Mesenchymal stem cell (in vitro differentiated cells and primary cell): ENCODE results near the gene HSPA1A.
A peak's percentile ranks its signal among the peaks of the same experiment; 100 is the strongest.
"Not testable (repeated sequence)": the region's sequence is repeated elsewhere in the genome, so short reads cannot be mapped to it uniquely, and the experiment has no call there.

Experiments used
- DNase-seq: peaks from one replicate; pipeline ENCODE4 v3.0.0-alpha.2; 2013
- H2AFZ ChIP-seq: one replicate; pipeline ENCODE4 v1.6.1; 2013; ENCODE audit warnings: low read depth, mild to moderate bottlenecking, control low read depth, inconsistent platforms, low read length, moderate library complexity
- H2AK5ac ChIP-seq: 2 replicates; pipeline ENCODE4 v1.6.1; 2013; ENCODE audit warnings: low read length, moderate library complexity, mild to moderate bottlenecking, inconsistent platforms; ENCODE audit not compliant: severe bottlenecking
- H2BK120ac ChIP-seq: one replicate; pipeline ENCODE4 v1.6.1; 2013; ENCODE audit warnings: low read depth, mild to moderate bottlenecking, inconsistent platforms, low read length, moderate library complexity
- H2BK12ac ChIP-seq, 2 experiments: one replicate each; pipeline ENCODE4 v1.6.1; 2013; ENCODE audit warnings: inconsistent platforms in 2 of 2, low read length in 2 of 2, mild to moderate bottlenecking in 2 of 2, moderate library complexity in 2 of 2, control low read depth in 1 of 2
- H2BK15ac ChIP-seq: one replicate; pipeline ENCODE4 v1.6.1; 2013; ENCODE audit warnings: mild to moderate bottlenecking, low read depth, inconsistent platforms; ENCODE audit not compliant: poor library complexity, severe bottlenecking
- H2BK5ac ChIP-seq: 2 replicates; pipeline ENCODE4 v1.6.1; 2013; ENCODE audit warnings: low read depth, mild to moderate bottlenecking, low read length, control low read depth, inconsistent platforms; ENCODE audit not compliant: poor library complexity, severe bottlenecking
- H3K14ac ChIP-seq, 2 experiments: one replicate each; pipeline ENCODE4 v1.6.1; 2013; ENCODE audit warnings: inconsistent platforms in 2 of 2, low read length in 2 of 2, control low read depth in 1 of 2, mild to moderate bottlenecking in 1 of 2, moderate library complexity in 1 of 2
- H3K18ac ChIP-seq, 2 experiments: one replicate each; pipeline ENCODE4 v1.6.1; 2013; ENCODE audit warnings: inconsistent platforms in 2 of 2, low read length in 2 of 2, control low read depth in 1 of 2, low read depth in 1 of 2, mild to moderate bottlenecking in 1 of 2
- H3K23ac ChIP-seq, 2 experiments: one replicate each; pipeline ENCODE4 v1.6.1; 2013; ENCODE audit warnings: inconsistent platforms in 2 of 2, low read length in 2 of 2, mild to moderate bottlenecking in 2 of 2, moderate library complexity in 2 of 2, control low read depth in 1 of 2
- H3K27ac ChIP-seq: 2 replicates; pipeline ENCODE4 v1.5.1; 2013; ENCODE audit warnings: mild to moderate bottlenecking, moderate library complexity, low read length, control low read depth, inconsistent platforms; ENCODE audit not compliant: poor library complexity, severe bottlenecking
- H3K27me3 ChIP-seq, 2 experiments: 2 replicates each; pipeline versions ENCODE4 v1.6.1 to v1.7.0; 2013; ENCODE audit warnings: low read length in 2 of 2, mild to moderate bottlenecking in 2 of 2, moderate library complexity in 2 of 2, control low read depth in 1 of 2, inconsistent platforms in 1 of 2; ENCODE audit not compliant: control insufficient read depth in 1 of 2, insufficient read depth in 1 of 2
- H3K36me3 ChIP-seq, 2 experiments: 2 replicates each; pipeline versions ENCODE4 v1.6.1 to v1.7.0; 2013; ENCODE audit warnings: low read length in 2 of 2, control low read depth in 1 of 2, inconsistent platforms in 1 of 2, low read depth in 1 of 2, mild to moderate bottlenecking in 1 of 2; ENCODE audit not compliant: insufficient read depth in 2 of 2, control insufficient read depth in 1 of 2
- H3K4ac ChIP-seq, 2 experiments: one replicate each; pipeline ENCODE4 v1.6.1; 2013; ENCODE audit warnings: inconsistent platforms in 2 of 2, low read length in 2 of 2, mild to moderate bottlenecking in 2 of 2, moderate library complexity in 2 of 2, control low read depth in 1 of 2, low read depth in 1 of 2
- H3K4me1 ChIP-seq: 2 replicates; pipeline ENCODE4 v1.6.1; 2013; ENCODE audit warnings: low read depth, low read length, control low read depth; ENCODE audit not compliant: control insufficient read depth, insufficient read depth
- H3K4me2 ChIP-seq: 2 replicates; pipeline ENCODE4 v1.6.1; 2013; ENCODE audit warnings: low read length, mild to moderate bottlenecking, inconsistent platforms; ENCODE audit not compliant: poor library complexity, severe bottlenecking
- H3K4me3 ChIP-seq, 2 experiments: 2 replicates each; pipeline versions ENCODE4 v1.5.1 to v1.7.0; 2013; ENCODE audit warnings: low read length in 2 of 2, mild to moderate bottlenecking in 2 of 2, control low read depth in 1 of 2, low read depth in 1 of 2; ENCODE audit not compliant: insufficient read depth in 1 of 2
- H3K79me1 ChIP-seq: replicated peaks from 2 replicates; pipeline ENCODE4 v1.6.1; 2013; ENCODE audit warnings: mild to moderate bottlenecking, control low read depth, low read length, inconsistent platforms; ENCODE audit not compliant: poor library complexity, severe bottlenecking
- H3K9ac ChIP-seq: 2 replicates; pipeline ENCODE4 v1.7.0; 2013; ENCODE audit warnings: mild to moderate bottlenecking, low read length, moderate library complexity
- H3K9me3 ChIP-seq: 2 replicates; pipeline ENCODE4 v1.7.0; 2013; ENCODE audit warnings: mild to moderate bottlenecking, low read length; ENCODE audit not compliant: control insufficient read depth
- H4K8ac ChIP-seq: one replicate; pipeline ENCODE4 v1.6.1; 2013; ENCODE audit warnings: inconsistent platforms, mild to moderate bottlenecking, low read length, moderate library complexity
- H4K91ac ChIP-seq: one replicate; pipeline ENCODE4 v1.6.1; 2013; ENCODE audit warnings: mild to moderate bottlenecking, low read length, inconsistent platforms
- WGBS: methylation state at CpG from one replicate; pipeline ENCODE4 v1.1.7; 2013; ENCODE audit warnings: mixed read lengths; 5-methylcytosine and 5-hydroxymethylcytosine counted together

The HSPA1A gene

DNA sequence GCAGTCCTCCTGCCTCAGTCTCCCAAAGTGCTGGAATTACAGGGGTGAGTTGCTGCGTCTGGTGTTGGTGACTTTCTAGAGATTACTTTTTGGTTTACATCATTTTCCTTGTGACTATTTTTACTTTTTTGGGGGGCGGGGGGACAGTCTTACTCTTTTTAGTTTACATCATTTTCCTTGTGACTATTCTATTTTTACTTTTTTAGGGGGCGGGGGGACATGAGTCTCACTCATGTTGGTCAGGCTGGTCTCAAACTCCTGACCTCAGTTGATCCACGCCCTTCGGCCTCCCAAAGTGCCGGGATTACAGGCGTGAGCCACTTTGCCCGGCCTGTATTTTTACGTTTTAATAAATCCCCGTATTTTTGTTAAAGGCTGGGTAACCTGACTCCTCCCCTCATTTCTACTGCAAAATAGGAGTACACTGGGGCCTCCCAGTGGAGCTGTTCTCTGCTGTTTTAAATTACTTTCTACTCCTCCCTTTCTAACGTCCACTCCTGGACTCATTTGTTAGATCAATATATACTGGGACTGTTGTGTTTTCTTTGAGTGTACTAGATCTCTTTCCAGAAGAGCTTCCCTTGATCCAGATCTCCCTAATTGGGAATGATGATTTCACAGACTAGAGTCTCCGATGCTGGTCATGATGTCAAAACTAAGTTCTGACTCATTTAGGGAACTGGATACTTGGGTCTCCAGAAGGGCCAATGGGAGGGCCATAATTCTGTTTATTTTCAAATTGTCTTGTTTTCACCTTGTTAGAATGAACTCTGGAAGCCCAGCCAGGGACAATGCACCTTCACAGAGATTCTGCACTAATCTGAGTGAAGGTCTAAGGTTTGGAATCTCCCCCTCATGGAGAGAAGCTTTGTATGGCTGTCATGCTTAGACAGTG, 21.4 kb downstream of the HSPA1A start:
- H3K4me3 ChIP-seq: peak overlapping the region; percentile 51 to 100

DNA sequence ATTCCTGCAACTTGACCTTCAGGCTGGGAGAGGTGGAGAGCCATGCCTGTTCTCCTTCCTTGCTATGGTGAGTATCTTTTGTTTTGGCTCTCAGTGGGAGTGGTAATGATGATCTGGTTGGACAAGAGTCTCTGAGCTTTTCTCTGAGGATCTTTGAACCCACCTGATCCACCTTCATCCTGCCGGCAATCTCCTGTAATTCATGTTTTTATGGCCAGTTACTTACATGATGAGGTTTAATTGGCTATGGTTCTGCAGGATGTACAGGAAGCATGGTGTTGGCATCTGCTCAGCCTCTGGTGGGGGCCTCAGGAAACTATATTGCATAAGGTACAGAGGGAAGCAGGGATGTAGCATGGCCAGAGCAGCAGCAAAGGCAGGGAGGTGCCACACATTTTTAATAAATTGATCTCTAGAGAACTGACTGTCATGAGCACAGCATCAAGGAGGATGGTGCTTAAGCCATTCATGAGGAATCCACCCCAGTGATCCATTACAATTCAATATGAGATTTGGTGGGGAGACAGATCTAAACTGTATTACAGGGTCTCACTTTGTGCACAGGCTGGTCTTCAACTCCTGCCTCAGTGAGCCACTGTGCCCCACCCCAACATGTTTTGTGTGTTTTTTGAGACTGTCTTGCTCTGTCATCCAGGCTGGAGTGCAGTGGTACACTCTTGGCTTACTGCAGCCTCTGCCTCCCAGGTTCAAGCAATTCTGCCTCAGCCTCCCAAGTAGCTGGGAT, 22.2 kb downstream of the HSPA1A start:
- peaks cover 18% of the 10 kb centered on the region for H3K4me1 ChIP-seq
- H3K79me1 ChIP-seq: peaks cover 9% of the 10 kb centered on the region
- H3K18ac ChIP-seq: no peak overlapping the region
- no peaks in the 10 kb centered on the region for H3K9me3 ChIP-seq
- H2BK15ac ChIP-seq: no peak overlapping the region
- peak overlapping the region; percentile 98 for H3K4me2 ChIP-seq
- H3K4me3 ChIP-seq: peak overlapping the region; percentile 30 to 100
- no peak overlapping the region for H4K8ac ChIP-seq
- no peak overlapping the region for H2BK12ac ChIP-seq
- H3K27ac ChIP-seq: no peak overlapping the region
- no peak overlapping the region for H4K91ac ChIP-seq
- H3K14ac ChIP-seq: peak overlapping the region in 1 of 2 experiments; percentile 48
- no peak for DNase-seq
- peak overlapping the region; percentile 98 for H3K9ac ChIP-seq
- peaks cover 51% of the 10 kb centered on the region in 2 experiments for H3K36me3 ChIP-seq
- H3K4ac ChIP-seq: no peak overlapping the region
- no peak overlapping the region for H3K23ac ChIP-seq
- H2AFZ ChIP-seq: no peak overlapping the region
- no peaks in the 10 kb centered on the region for H3K27me3 ChIP-seq
- WGBS: no CpG with 5 or more reads among the region's 1 CpG
- H2AK5ac ChIP-seq: no peak overlapping the region
- H2BK5ac ChIP-seq: no peak overlapping the region
- no peak overlapping the region for H2BK120ac ChIP-seq

More for the DNA sequence above, 21.4 kb downstream of the HSPA1A start:
- Histone ChIP-seq H3K36me3 (peaks cover 44 to 51% of the 10 kb centered on the region in 2 experiments), H3K14ac (peak overlapping the region in 1 of 2 experiments; percentile 48), H3K4me2 (peak overlapping the region; percentile 98), H2BK120ac (no peak overlapping the region), H3K4me1 (peaks cover 18% of the 10 kb centered on the region), H2BK15ac (no peak overlapping the region), H3K79me1 (peaks cover 9% of the 10 kb centered on the region), H2AK5ac (no peak overlapping the region), H2BK5ac (no peak overlapping the region), H4K8ac (no peak overlapping the region), H3K4ac (no peak overlapping the region), H2AFZ (no peak overlapping the region), H3K27me3 (no peaks in the 10 kb centered on the region), H4K91ac (no peak overlapping the region), H3K9me3 (no peaks in the 10 kb centered on the region), H3K23ac (no peak overlapping the region), H3K9ac (peak overlapping the region; percentile 98), H3K18ac (peak overlapping the region in 1 of 2 experiments; percentile 11), H2BK12ac (no peak overlapping the region), H3K27ac (peak overlapping the region; percentile 30)
- DNase-seq: peak; percentile 68
- WGBS: 13% methylated on average over 10 of the region's 12 CpGs

DNA sequence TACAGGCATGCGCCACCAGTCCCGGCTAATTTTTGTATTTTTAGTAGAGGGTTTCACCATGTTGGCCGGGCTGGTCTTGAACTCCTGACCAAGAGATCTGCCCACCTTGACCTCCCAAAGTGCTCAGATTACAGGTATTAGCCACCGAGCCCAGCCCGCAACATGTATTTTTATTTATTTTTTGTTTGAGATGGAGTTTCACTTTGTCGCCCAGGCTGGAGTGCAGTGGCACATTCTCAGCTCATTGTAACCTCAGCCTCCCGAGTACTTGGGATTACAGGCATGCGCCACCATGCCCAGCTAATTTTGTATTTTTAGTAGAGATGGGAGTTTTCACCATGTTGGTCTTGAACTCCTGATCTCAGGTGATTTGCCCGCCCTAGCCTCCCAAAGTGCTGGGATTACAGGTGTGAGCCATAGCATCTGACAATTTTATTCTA, 22.8 kb downstream of the HSPA1A start:
- not testable (repeated sequence) for H2AFZ ChIP-seq, H3K18ac ChIP-seq, H3K9me3 ChIP-seq, H3K4ac ChIP-seq, H2BK15ac ChIP-seq, H2BK12ac ChIP-seq, H4K91ac ChIP-seq, DNase-seq, H4K8ac ChIP-seq, H3K27ac ChIP-seq, H3K27me3 ChIP-seq, H3K23ac ChIP-seq, H3K79me1 ChIP-seq, H3K14ac ChIP-seq, H2BK120ac ChIP-seq, H2BK5ac ChIP-seq, H2AK5ac ChIP-seq
- peak overlapping the region; percentile 98 for H3K4me2 ChIP-seq
- peaks cover 18% of the 10 kb centered on the region for H3K4me1 ChIP-seq
- WGBS: 89% methylated on average over 9 of the region's 9 CpGs
- peak overlapping the region; percentile 98 for H3K9ac ChIP-seq
- peaks cover 51 to 56% of the 10 kb centered on the region in 2 experiments for H3K36me3 ChIP-seq
- peak overlapping the region; percentile 30 to 100 for H3K4me3 ChIP-seq

DNA sequence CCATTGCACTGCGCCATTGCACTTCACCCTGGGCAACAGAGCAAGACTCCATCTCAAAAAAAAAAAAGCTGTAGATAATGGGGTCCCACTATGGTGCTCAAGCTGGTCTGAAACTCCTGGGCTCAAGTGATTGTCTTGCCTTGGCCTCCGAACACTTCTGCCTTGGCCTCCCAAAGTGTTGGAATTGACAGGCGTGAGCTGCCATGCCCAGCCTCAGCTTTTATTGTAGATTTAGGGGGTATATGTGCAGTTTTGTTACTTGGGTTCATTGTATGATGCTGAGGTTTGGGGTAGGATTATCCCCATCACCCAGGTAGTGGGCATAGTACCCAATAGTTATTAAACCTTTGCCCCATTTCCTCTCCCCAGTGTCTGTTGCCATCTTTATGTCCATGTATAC, 23.6 kb downstream of the HSPA1A start:
- H4K8ac ChIP-seq: no peak overlapping the region
- H2BK15ac ChIP-seq: no peak overlapping the region
- H3K4me3 ChIP-seq: no peak overlapping the region
- no peak overlapping the region for H2BK120ac ChIP-seq
- no peak overlapping the region for H4K91ac ChIP-seq
- H3K27ac ChIP-seq: no peak overlapping the region
- no peaks in the 10 kb centered on the region for H3K27me3 ChIP-seq
- H2BK12ac ChIP-seq: no peak overlapping the region
- H3K4me1 ChIP-seq: peaks cover 18% of the 10 kb centered on the region
- DNase-seq: no peak
- H2BK5ac ChIP-seq: no peak overlapping the region
- peaks cover 51 to 57% of the 10 kb centered on the region in 2 experiments for H3K36me3 ChIP-seq
- peak overlapping the region; percentile 63 for H3K4me2 ChIP-seq
- no peaks in the 10 kb centered on the region for H3K9me3 ChIP-seq
- no peak overlapping the region for H2AFZ ChIP-seq
- no peak overlapping the region for H3K18ac ChIP-seq
- H3K14ac ChIP-seq: no peak overlapping the region
- H3K79me1 ChIP-seq: peaks cover 6% of the 10 kb centered on the region
- H2AK5ac ChIP-seq: no peak overlapping the region
- H3K9ac ChIP-seq: no peak overlapping the region
- 100% methylated on average over 3 of the region's 3 CpGs for WGBS
- H3K23ac ChIP-seq: no peak overlapping the region
- no peak overlapping the region for H3K4ac ChIP-seq
